Uterus (tissue), 4 donors: ENCODE measurements around the gene GLTPD2. TPM values are rescaled to one million over a fixed set of nuclear protein-coding genes. Genes with fewer than 3 reads are reported as not detected.

Source experiments
- DNase-seq, 2 donors: peaks; one replicate each; pipeline ENCODE4 v3.0.0-alpha.2; 2019 to 2020
- H3K27ac ChIP-seq, 2 donors: fragments of 200-600 bp; sonication (generic); 1 replicate in 1 of 2; 2 replicates in 1 of 2; pipeline ENCODE4 v1.5.1; 2016 to 2018
- H3K27me3 ChIP-seq, 2 donors: fragments of 200-600 bp; sonication (generic); one replicate each; pipeline ENCODE4 v1.5.1; 2018 to 2019; ENCODE audit warnings: control low read depth in 1 of 2
- H3K36me3 ChIP-seq, 2 donors: fragments of 200-600 bp; sonication (generic); one replicate each; pipeline ENCODE4 v1.5.1; 2019; ENCODE audit warnings: control low read depth in 1 of 2
- H3K4me1 ChIP-seq, 2 donors: fragments of 200-600 bp; sonication (generic); one replicate each; pipeline ENCODE4 v1.5.1; 2018 to 2019; ENCODE audit warnings: control low read depth in 1 of 2
- H3K4me3 ChIP-seq, 2 donors: fragments of 200-600 bp; sonication (generic); 1 replicate in 1 of 2; 2 replicates in 1 of 2; pipeline ENCODE4 v1.5.1; 2018 to 2019; ENCODE audit warnings: mild to moderate bottlenecking in 1 of 2
- H3K9me3 ChIP-seq, 2 donors: fragments of 200-600 bp; sonication (generic); one replicate each; pipeline ENCODE4 v1.5.1; 2019; ENCODE audit warnings: control low read depth in 1 of 2
- POLR2A ChIP-seq, 2 donors: fragments of 450-650 bp; IDR thresholded peaks; one replicate each; pipeline ENCODE4 v1.6.1; 2016; ENCODE audit warnings: antibody characterized with exemption in 2 of 2, mild to moderate bottlenecking in 1 of 2, moderate library complexity in 1 of 2
- intact Hi-C: fragments of 100-400 bp; cut with DNase I; formaldehyde crosslinking; loops from one replicate; pipeline ENCODE4 v1.15.1; 2023; ENCODE audit warnings: low total_unique reads
- total RNA-seq, 4 donors: library from RNA; depleted of rRNA in 3 of 4; stranded (reverse); fragments of >200 nt in 3 of 4; gene quantifications; one replicate each; pipeline versions ENCODE4 v1.1.0 to v1.2.4, GENCODE V29; 2014 to 2023
- TF ChIP-seq, protein P1 (sequence below), 4 experiments: fragments of 200-600 bp in 2 of 4; fragments of 450-650 bp in 2 of 4; sonication (generic) in 2 of 4; IDR thresholded peaks; one replicate each; pipeline ENCODE4 v1.5.1; 2016 to 2019; ENCODE audit warnings: antibody characterized with exemption in 4 of 4, mild to moderate bottlenecking in 2 of 4, moderate library complexity in 1 of 4
- donor health status: DM: yes; HTN: yes; CAD: no.

GLTPD2 gene
- total RNA-seq, 4 donors from 2014 or later = not detected

GRCh38 chr17:4796552-4796920, 7.8 kb downstream of the GLTPD2 start:
- Histone ChIP-seq H3K27ac (peak overlapping the region; percentile 82 to 86), H3K27me3 (no peaks in the 10 kb centered on the region), H3K4me1 (no peaks in the 10 kb centered on the region), H3K9me3 (no peaks in the 10 kb centered on the region), H3K4me3 (peak overlapping the region; percentile 66 to 79), H3K36me3 (no peaks in the 10 kb centered on the region)
- intact Hi-C loops = no loop called here
- TF ChIP-seq POLR2A (IDR thresholded peaks at IDR 0.05) = no peak
- TF ChIP-seq, protein P1, sequence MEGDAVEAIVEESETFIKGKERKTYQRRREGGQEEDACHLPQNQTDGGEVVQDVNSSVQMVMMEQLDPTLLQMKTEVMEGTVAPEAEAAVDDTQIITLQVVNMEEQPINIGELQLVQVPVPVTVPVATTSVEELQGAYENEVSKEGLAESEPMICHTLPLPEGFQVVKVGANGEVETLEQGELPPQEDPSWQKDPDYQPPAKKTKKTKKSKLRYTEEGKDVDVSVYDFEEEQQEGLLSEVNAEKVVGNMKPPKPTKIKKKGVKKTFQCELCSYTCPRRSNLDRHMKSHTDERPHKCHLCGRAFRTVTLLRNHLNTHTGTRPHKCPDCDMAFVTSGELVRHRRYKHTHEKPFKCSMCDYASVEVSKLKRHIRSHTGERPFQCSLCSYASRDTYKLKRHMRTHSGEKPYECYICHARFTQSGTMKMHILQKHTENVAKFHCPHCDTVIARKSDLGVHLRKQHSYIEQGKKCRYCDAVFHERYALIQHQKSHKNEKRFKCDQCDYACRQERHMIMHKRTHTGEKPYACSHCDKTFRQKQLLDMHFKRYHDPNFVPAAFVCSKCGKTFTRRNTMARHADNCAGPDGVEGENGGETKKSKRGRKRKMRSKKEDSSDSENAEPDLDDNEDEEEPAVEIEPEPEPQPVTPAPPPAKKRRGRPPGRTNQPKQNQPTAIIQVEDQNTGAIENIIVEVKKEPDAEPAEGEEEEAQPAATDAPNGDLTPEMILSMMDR (IDR thresholded peaks at IDR 0.05) = no peak
- DNase-seq = no peak

DNA sequence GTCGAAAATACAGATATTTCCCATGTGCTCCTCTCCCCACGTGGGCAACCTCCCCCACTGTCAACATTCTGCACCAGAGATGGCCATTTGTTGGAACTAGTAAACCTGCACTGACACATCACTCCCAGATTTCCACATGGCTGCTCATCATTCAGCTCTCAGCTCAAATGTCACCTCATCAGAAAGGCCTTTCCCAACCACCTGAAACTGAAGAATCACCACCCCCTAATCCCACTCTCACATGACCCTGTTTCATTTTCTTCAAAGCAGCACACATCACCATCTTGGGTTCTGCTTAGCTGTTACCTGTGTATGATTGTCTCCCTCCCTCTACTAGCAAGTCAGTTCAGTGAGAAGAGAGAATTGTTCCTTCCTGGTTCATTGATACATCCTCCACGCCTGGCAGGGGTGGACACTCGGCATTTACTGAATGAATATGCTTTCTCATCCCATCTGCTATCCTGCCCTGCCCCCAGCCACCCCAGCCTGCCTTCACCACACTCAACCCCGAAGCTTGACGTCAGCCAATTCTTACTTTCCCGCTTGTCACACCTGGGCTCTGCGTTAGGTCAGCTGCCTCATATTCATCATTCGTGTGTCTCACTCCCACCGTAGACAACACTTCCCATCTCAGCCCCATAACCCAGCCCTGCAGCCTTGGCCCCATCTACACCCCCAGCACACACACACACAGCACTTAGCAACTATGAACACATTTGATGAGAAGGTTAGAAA, 11.9 kb downstream of the GLTPD2 start:
- no peak for DNase-seq
- no peaks in the 10 kb centered on the region for H3K36me3 ChIP-seq
- no peaks in the 10 kb centered on the region for H3K9me3 ChIP-seq
- H3K27me3 ChIP-seq = no peaks in the 10 kb centered on the region
- H3K27ac ChIP-seq = no peak overlapping the region
- H3K4me3 ChIP-seq = no peak overlapping the region
- intact Hi-C loops = no loop called here
- H3K4me1 ChIP-seq = no peaks in the 10 kb centered on the region
- TF ChIP-seq POLR2A (IDR thresholded peaks at IDR 0.05) = no peak
- TF ChIP-seq, protein P1 (IDR thresholded peaks at IDR 0.05) = no peak

- Histone ChIP-seq H3K27ac (no peak within 1 kb of the TSS), H3K36me3 (no peaks in the 10 kb centered on the region), H3K9me3 (no peaks in the 10 kb centered on the region), H3K27me3 (no peaks in the 10 kb centered on the region), H3K4me1 (no peaks in the 10 kb centered on the region), H3K4me3 (no peak within 1 kb of the TSS)
- intact Hi-C loops = no loop called here
- no peak for TF ChIP-seq POLR2A (IDR thresholded peaks at IDR 0.05)
- TF ChIP-seq, protein P1 (IDR thresholded peaks at IDR 0.05) = no peak
- DNase-seq = no peak
These were observed 13.5 kb downstream of the GLTPD2 start, which contains the start of gene C17orf114 for GRCh38 chr17:4802228-4802627. Gene C17orf114, minus strand, starts transcription at chr17:4802328.

GRCh38 chr17:4806456-4806776, 17.7 kb downstream of the GLTPD2 start:
- TF ChIP-seq, protein P1 (IDR thresholded peaks at IDR 0.05) = no peak
- no peak for TF ChIP-seq POLR2A (IDR thresholded peaks at IDR 0.05)
- H3K36me3 ChIP-seq = no peaks in the 10 kb centered on the region
- no peaks in the 10 kb centered on the region for H3K9me3 ChIP-seq
- H3K27me3 ChIP-seq = no peaks in the 10 kb centered on the region
- H3K4me3 ChIP-seq = peak overlapping the region; percentile 57 to 73
- peaks cover 0 to 10% of the 10 kb centered on the region in 2 donors for H3K4me1 ChIP-seq
- H3K27ac ChIP-seq = peak overlapping the region; percentile 74 to 82
- intact Hi-C loops = no loop called here
- no peak for DNase-seq

DNA sequence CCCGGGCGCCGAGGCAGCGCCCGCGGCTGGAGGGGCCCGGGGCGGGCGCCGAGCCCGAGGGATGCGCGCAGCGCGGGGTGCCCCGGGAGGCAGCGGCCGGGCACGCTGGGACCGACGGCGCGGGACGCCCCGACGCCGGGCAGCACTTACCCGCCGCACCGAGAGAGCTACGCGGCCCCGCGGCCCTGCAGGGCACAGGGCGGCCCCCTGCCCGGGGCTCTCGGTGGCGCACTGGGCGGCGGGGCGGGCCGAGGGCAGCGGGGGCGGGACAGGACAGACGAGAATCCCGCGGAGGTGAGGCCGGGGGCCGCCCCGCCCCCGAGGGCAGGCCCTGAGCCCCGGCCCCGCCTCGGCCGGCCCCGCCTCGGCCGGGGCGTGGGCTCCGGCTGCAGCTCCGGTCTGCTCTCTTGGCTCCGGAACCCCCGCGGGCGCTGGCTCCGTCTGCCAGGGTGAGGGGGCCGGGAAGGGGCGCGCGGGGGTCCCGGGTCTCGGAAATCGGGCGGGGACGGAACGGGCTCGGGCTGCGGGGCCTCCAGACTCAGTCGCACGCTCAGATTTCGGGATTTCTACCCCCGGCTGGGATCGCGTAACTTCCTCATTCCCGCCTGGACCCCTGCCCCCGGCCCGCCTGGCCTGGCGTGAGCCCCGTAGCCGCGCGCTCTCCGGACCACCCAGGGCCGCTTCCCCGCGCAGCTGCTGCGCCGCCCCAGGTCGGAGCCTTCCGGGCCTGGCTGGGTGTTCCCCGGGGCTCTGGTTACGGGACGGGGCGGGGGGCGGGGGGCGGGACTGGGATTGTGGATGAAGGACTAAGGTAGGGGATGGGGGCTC, 18.2 kb downstream of the GLTPD2 start, which contains the start of gene PLD2:
TSS of gene PLD2 (plus strand) at position 376 of the 828 bp plus-strand sequence. CDS start 621 bp downstream, outside the sequence.
- Histone ChIP-seq H3K4me3 (peak within 1 kb of the TSS; percentile 57 to 73), H3K36me3 (no peaks in the 10 kb centered on the region), H3K4me1 (peaks cover 0 to 10% of the 10 kb centered on the region in 2 donors), H3K9me3 (no peaks in the 10 kb centered on the region), H3K27me3 (no peaks in the 10 kb centered on the region), H3K27ac (peak within 1 kb of the TSS; percentile 74 to 82)
- intact Hi-C loops = no loop called here
- DNase-seq = peak; percentile 80 to 81
- peak; percentile 27 to 61 for TF ChIP-seq POLR2A (IDR thresholded peaks at IDR 0.05)
- TF ChIP-seq, protein P1 (IDR thresholded peaks at IDR 0.05) = no peak
